ENCODE measurements around the gene TM4SF5.

The TM4SF5 gene

DNA sequence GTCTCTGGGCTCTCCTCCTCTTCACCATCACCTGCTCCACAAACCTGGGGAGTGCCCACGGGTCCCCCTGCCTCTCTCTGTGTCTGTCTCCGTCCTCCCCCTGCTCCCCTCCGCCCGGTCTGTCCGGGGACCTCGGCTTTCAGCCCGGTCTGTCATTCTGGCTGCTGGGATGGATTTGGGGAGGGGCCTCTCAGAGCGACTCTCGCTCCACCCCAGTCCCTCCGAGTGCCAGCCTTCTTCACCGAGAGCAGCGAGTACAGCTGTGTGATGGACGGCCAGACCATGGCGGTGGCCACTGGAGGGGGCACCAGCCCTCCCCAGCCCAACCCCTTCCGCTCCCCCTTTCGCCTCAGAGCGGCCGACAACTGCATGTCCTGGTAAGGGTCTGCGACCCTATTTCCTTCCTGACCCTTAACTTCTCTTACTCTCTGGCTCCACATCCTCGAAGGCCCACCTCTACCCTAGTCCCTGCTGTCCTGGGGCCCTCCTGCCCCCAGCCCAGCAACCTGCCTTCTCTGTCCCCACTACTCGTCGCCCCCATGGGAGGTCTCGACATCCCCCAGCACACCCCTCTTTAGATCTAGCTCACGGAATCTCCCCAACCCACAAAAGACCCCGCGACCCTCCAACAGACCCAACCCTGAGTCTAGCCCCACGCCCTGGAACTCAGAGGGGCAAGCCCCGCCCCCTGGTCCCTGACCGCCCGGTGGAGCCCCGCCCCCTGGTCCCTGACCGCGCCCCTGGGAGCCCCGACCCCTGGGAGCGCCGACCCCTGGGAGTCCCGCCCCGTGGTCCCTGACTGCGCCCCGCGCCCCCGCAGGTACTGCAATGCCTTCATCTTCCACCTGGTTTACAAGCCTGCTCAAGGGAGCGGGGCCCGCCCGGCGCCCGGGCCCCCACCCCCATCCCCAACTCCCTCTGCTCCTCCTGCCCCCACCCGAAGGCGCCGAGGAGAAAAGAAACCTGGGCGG lies 26.4 kb upstream of the TM4SF5 start:
- DNase-seq (ENCODE audit: low read depth, low spot score) = no peak
- no peak overlapping the region for H3K27ac ChIP-seq

DNA sequence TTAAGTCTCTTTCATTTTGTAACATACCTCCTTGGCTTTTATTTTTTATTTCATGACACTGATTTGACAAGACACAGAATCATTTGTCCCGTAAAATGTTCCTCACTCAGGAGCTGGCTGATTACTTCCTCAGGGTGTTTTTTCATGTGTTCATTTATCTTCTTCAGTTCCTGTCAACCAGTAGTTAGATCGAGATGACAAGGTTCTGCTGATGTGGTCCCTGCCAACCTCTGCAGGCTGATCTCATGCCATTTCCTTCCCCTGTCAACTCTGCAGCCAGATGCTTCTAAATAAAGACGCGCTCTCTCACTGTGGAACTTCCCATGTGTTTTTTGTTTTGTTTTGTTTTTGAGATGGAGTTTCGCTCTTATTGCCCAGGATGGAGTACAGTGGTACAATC lies 23.8 kb upstream of the TM4SF5 start:
- H3K27ac ChIP-seq = no peak overlapping the region
- no peak for DNase-seq (ENCODE audit: low read depth, low spot score)

DNA sequence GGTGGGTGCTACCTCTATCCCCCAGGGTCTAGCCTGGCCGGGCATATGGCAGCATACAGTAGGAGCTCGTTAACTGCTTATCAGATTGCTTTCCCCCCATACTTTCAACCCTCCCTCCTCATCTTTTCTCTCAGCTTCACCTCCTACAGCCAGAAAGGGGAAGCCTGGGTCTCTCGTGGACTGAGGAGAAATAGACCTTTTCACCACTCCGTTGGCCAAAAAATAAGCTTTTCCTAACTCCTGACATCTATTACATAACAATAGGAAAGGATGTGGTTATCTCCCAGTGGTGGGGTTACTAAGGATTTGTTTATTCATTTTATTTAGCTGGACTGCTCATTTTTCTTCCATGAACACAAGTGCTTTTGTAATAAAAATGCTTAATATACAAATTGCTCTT lies 23.0 kb upstream of the TM4SF5 start:
- no peak overlapping the region for H3K27ac ChIP-seq
- no peak for DNase-seq (ENCODE audit: low read depth, low spot score)

DNA sequence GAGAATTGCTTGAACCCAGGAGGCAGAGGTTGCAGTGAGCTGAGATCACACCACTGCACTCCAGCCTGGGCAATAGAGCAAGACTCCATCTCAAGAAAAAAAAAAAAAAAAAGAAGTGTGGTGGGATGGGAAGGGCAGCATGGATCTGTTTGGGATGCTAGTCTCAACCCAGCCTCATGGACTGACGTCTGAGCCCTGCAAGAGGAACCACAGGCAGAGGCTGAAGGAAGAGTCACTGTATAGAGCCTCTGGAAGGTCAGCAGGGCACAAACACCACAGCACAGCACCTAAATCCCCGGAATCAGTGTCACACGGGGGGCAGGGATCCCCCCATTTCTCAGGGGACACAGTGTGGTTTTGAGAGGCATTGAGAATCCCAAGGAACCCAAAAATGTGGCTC lies 21.1 kb upstream of the TM4SF5 start:
- no peak for DNase-seq (ENCODE audit: low read depth, low spot score)
- no peak overlapping the region for H3K27ac ChIP-seq

DNA sequence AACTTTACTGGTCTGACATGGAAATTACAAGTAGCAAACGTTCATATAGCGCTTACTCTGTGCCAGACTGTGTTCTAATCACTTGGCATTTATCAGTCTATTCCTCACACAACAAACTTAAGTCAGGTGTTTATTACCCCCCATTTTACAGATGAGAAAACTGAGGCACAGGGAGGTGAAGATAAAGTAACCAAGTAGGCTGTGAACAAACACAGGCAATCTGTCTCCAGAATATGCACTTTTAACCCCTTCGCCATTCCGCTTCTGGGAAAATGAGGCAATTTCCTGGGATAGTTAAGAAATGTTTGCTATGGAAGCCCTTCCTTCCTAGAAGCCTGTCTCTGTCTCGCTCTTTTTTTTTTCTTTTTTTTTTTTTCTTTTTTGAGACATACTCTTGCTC lies 19.8 kb upstream of the TM4SF5 start:
- DNase-seq (ENCODE audit: low read depth, low spot score) = no peak
- no peak overlapping the region for H3K27ac ChIP-seq

DNA sequence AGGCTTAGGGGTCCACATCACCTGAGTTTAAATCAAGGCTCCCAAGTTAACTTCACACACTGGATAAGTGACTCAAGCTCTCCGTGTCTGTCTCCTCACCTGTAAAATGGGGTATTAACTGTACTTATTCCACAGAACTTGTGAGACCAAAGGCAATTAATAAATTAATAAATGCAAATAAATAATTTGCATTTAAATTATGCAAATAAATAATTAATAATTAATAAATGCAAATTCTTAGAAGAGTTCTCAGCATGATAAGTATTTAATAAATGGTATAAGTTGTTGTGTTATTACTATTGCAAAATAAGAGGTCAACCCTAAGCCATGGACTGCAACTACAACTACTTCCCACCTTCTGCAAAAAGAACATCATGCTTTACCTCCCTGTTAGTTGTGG lies 18.3 kb upstream of the TM4SF5 start:
- H3K27ac ChIP-seq = no peak overlapping the region
- DNase-seq (ENCODE audit: low read depth, low spot score) = no peak

DNA sequence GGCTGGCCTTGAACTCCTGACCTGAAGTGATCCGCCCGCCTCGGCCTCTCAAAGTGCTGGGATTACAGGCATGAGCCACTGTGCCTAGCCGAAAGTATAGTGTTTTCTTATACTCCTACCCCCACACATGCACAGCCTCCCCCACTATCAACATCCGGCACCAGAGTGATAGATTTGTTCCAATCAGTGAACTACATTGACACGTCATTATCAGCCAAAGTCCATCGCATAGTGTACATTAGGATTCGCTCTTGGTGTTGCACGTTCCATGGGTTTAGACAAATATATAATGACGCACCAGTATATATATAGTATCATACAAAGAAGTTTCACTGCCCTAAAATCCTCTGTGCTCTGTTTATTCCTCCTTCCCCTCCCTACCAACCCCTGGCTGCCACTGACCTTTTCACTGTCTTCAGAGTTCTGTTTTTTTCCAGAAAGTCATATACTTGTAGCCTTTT lies 11.9 kb upstream of the TM4SF5 start:
- no peak for DNase-seq (ENCODE audit: low read depth, low spot score)
- no peak overlapping the region for H3K27ac ChIP-seq

DNA sequence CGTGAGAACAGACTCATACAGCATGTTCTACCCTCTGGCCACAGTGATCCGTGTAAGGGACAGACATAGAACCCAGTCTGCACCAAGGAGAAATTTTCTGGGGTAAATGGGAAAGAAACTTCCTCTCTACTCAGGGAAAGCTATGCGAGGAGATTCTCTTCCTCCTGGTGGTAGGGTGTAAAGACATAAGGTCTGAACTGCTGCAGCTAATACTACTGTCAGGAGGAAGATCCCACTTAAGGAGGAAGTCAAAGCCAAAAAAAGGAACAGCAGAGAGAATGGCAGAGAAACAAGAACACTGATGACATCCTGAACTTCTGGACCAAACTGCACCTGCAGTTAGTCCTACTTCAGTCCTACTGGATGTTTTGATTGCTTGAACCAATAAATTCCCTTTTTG lies 7.1 kb upstream of the TM4SF5 start:
- no peak for DNase-seq (ENCODE audit: low read depth, low spot score)
- H3K27ac ChIP-seq = no peak overlapping the region

DNA sequence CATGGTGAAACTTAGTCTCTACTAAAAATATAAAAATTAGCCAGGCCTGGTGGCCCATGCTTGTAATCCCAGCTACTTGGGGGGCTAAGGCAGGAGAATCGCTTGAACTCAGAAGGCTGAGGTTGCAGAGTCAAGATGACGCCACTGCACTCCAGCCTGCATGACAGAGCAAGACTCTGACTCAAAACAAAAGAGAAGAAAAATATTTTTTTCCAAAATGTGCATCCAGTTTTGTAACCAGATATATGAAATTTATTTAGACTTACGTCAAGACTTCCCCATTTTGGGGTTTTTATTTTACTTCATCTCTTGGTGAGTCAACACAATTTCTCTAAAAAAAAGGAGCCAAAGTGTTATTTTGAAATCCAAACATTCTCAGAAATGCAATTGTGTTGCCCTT lies 5.5 kb upstream of the TM4SF5 start:
- DNase-seq (ENCODE audit: low read depth, low spot score) = no peak

DNA sequence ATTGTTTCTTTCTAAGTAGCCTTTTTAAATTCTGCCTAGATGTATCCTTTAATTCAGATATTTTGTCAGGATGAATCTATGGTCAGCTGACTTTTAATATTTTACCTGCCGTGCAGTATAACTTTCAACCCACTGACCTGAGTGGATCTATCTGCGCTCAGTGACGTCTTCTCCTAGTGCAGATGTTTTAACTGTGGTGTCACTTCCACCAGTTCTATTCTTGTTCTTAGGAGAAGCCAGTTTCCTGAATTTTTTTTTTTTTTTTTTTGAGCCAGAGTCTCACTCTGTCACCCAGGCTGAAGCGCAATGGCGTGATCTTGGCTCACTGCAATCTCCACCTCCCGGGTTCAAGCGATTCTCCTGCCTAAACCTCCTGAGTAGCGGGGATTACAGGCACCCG lies 5.0 kb upstream of the TM4SF5 start:
- DNase-seq (ENCODE audit: low read depth, low spot score) = no peak
- H3K27ac ChIP-seq = no peak overlapping the region

More for the DNA sequence above, 5.5 kb upstream of the TM4SF5 start:
- no peak overlapping the region for H3K27ac ChIP-seq

DNA sequence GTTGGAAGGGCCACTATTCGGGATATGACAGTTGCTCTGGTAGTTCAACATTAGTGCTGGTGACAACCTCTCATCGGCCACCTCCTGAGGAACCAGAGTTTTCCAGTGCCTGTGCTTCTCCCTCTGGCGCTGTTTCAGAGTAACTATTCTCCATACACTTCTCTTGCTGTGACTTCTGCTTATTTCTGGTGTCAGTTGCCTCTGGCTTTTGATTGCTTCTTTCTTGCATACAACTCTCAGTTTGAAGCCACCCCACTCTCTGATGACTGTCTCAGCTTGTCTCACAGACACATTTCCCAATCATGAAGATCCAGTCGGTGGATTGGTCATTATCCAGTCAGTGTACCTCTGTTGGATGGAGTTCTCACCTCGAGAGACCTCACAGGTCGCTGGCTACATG lies 3.4 kb upstream of the TM4SF5 start:
- DNase-seq (ENCODE audit: low read depth, low spot score) = no peak

DNA sequence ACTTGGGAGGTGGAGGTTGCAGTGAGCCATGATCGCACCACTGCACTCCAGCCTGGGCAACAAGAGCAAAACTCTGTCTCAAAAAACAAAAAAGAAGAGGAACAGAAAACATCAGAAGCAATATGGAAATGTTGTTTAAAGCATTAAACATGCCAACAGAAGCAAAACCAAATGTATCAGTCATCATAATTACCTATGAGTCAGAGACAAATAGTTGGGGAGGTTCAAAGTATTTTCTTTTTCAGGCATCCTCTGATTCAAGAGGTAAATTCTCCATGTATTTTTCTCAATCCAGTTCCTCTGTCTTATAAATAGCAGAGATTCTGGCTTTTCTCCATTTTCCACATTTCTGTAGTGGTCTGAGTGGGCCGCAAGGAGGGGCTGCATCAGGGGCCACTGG lies 2.1 kb upstream of the TM4SF5 start:
- DNase-seq (ENCODE audit: low read depth, low spot score) = no peak
- no peak overlapping the region for H3K27ac ChIP-seq

More for the DNA sequence above, 3.4 kb upstream of the TM4SF5 start:
- no peak overlapping the region for H3K27ac ChIP-seq

DNA sequence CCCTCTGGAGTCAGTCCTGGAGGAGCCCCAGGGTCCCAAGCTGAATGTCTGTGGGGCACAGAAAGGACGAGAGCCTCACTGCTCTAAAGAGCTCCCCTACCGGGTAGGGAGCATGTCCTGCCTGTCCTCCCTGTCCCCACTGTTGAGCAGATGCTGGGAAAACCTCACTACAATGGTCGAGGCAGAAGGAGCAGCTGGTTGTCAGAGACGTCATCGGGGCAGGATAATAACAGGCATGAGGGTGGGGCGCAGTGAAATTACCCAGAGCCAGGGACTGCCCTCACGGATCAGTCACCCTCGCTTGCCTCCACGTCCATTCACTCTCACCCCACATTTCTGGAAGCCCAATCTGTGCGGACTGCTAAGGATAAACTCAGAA lies 538 bp downstream of the TM4SF5 start:
- H3K27ac ChIP-seq = no peak overlapping the region
- DNase-seq (ENCODE audit: low read depth, low spot score) = no peak

DNA sequence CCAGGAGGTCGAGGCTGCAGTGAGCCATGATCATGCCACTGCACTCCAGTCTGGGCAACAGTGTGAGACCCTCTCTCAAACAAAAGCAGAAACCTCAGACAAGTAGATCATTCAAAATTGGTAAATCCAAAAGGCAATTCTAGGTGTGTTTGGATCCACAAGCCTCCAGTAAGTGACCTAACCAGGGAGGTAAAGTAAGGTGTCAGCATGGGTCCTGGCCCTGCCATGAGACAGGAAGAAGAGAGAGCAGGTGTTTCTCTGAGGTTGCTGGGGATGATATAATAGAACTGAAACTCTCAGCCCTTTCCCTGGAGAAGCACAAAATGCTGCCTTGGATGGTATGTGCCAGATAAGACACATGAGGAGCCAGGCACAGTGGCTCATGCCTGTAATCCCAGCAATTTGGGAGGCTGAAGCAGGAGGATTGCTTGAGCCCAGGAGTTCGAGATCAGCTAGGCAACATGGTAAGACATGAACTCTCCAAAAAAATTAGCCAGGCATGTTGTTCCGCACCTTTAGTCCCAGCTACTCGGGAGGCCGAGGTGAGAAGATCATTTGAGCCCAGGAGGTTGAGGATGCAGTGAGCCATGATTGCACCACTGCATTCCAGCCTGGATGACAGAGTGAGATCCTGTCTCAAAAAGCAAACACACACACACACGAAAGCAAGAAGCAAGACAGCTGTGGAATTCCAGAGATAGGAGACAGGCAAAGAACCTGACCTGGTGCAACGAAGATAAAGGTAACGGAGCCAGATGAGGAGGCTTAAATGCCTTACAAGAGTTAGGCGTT lies 6.5 kb downstream of the TM4SF5 start:
- H3K27ac ChIP-seq = no peak overlapping the region
- DNase-seq (ENCODE audit: low read depth, low spot score) = no peak

DNA sequence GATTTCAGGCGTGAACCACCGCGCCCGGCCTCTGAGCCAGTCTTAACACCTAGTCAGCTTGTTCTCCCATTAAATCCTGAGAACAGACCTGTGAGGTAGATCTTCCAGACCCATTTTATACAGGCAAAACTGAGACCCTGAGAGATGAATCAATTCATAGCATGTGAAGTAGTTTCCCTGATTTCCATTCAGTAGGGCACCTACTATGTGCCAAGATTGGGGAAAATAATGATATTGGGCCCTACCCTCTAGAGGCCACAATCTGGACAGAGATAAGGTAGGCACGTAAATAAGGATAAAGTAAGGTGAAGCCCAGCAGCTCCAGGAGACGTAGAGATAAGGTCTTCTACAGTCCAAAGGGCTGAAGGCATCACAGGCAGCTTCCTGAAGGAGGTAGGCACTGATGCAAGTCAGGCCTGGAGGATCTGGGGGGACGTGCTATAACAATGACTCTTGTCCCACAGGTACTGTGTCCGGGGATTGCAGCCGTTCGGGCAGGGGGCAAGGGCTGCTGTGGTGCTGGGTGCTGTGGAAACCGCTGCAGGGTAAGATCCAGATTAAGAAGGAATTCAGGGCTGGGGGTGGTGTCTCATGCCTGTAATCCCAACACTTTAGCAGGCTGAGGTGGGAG lies 8.8 kb downstream of the TM4SF5 start:
- no peak overlapping the region for H3K27ac ChIP-seq
- DNase-seq (ENCODE audit: low read depth, low spot score) = no peak

DNA sequence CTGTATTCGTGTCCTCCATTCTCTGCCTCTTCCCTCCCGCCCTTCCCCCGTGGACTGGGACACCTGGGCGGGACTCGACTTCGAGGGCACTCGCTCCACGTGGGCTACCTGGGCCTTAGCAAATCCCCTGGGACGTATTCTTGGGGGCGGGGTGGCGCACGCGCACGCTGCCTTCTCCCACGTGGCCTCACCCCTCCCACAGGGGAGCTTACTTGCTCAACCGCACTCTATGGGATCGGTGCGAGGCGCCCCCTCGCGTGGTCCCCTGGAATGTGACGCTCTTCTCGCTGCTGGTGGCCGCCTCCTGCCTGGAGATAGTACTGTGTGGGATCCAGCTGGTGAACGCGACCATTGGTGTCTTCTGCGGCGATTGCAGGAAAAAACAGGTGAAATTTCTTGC lies 11.0 kb downstream of the TM4SF5 start:
- no peak for DNase-seq (ENCODE audit: low read depth, low spot score)

DNA sequence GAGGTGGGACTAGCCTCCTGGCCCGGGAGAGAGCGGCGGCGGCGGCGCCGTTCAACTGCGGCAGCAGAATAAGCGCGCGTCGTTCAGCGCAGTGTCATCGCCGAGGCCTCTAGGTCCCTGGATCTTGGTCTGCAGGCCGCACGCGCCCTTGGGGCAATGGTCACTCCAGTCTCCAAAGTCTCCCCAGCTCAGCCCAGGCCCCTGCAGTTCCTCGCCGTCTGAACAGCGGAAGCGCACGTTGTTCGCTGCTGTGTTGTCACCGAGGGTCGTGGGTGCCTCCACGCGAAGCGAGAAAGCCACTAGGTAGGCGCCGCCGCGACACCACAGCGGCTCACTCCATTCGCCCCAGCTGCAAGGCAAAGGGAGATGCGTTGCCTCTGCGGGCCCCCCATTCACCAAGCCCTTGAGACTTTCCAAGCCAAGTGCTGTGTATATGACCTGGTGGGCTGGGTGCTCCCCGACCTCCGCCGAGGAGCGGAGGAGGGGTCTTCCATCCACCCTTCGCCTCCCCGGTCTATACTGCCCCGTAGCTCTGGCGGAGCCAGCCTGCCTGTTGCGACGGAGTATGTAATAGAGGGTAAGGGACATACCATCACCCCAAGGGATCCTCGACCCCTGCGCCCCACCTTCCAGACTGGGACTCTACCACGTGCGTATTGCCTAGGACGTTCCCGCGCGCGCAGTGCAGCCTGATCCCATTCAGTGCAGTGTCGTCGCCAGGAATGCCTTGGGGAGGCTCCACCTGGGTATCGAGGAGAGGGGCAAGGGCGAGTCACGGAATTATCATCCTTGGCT lies 13.8 kb downstream of the TM4SF5 start:
- no peak for DNase-seq (ENCODE audit: low read depth, low spot score)
- no peak overlapping the region for H3K27ac ChIP-seq

More for the DNA sequence above, 11.0 kb downstream of the TM4SF5 start:
- no peak overlapping the region for H3K27ac ChIP-seq

DNA sequence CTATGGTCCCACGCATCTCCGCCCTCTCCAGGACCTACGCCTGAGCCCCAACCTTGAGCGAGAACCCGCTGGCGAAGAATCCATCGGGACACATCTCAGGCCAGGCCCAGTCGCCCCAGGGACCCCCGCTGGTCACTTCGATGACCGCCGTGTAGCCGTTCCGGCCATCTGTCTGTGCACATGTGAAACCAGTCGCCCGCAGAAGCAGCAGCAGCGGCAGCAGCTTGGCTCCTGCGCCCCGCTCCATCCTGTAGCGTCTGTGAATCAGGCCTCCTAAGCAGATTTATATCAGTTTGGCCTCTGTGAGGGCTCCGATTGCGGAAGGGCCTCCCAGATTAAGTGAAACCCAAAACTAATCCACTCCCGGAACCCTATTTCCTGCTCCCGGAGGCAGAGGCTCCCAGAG lies 14.4 kb downstream of the TM4SF5 start, which contains the start of gene VMO1:
Gene VMO1 (minus strand): TSS at position 259 of the 406 bp plus-strand sequence. CDS start 12 bp downstream, at position 247.
- no peak for DNase-seq (ENCODE audit: low read depth, low spot score)

DNA sequence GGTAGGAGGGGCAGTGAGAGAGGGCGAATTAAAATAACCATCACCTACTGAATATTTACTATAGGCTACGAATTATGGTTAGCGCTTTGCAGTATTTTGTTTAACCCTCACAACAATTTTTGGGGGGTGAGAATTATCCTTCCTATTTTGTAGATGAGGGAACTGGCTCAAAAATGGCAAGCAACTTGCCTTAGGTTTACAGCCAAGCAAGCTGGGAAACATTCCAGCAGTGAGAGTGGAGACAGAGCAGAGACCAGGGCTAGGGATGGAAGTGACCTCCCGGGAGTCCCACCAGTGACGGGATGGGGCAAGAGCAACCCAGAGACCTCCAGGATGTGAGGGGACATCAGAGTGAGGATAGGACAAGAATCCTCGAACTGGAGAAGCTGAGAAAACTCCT lies 14.8 kb downstream of the TM4SF5 start:
- no peak overlapping the region for H3K27ac ChIP-seq
- DNase-seq (ENCODE audit: low read depth, low spot score) = no peak

More for the DNA sequence above, 14.4 kb downstream of the TM4SF5 start, which contains the start of gene VMO1:
- H3K27ac ChIP-seq = no peak within 1 kb of the TSS
